Osteocyte (in vitro differentiated cells): Measurements from ENCODE around the gene NT5DC3. TPM values are rescaled to one million over a fixed set of nuclear protein-coding genes. Genes with fewer than 3 reads are reported as not detected.
"Not testable (repeated sequence)": the region's sequence is repeated elsewhere in the genome, so short reads cannot be mapped to it uniquely, and the experiment has no call there.

Experiments used
- DNase-seq: peaks from one replicate; pipeline ENCODE4 v3.0.0; 2021; ENCODE audit warnings: mixed read lengths; ENCODE audit not compliant: unreplicated experiment; ENCODE audit errors: extremely low spot score
- H3K27ac Mint-ChIP-seq: one replicate; pipeline ENCODE4 v1.8.0; 2021; ENCODE audit warnings: mild to moderate bottlenecking, mixed read lengths; ENCODE audit not compliant: unreplicated experiment
- H3K27me3 Mint-ChIP-seq: one replicate; pipeline ENCODE4 v1.8.0; 2021; ENCODE audit warnings: mixed read lengths; ENCODE audit not compliant: unreplicated experiment
- H3K36me3 Mint-ChIP-seq: one replicate; pipeline ENCODE4 v1.8.0; 2021; ENCODE audit warnings: mixed read lengths; ENCODE audit not compliant: unreplicated experiment
- H3K4me1 Mint-ChIP-seq: one replicate; pipeline ENCODE4 v1.8.0; 2021; ENCODE audit warnings: mixed read lengths; ENCODE audit not compliant: unreplicated experiment
- H3K4me3 Mint-ChIP-seq: one replicate; pipeline ENCODE4 v1.8.0; 2021; ENCODE audit warnings: mild to moderate bottlenecking, moderate library complexity, mixed read lengths; ENCODE audit not compliant: unreplicated experiment
- H3K9me3 Mint-ChIP-seq: one replicate; pipeline ENCODE4 v1.8.0; 2021; ENCODE audit warnings: mixed read lengths; ENCODE audit not compliant: unreplicated experiment
- CTCF ChIP-seq: fragments of 200-600 bp; sonication (generic); IDR thresholded peaks from 2 replicates; pipeline ENCODE4 v1.5.0; 2021; ENCODE audit warnings: antibody characterized with exemption, mild to moderate bottlenecking, moderate library complexity
- total RNA-seq: library from RNA; stranded (reverse); gene quantifications from 2 replicates; pipeline ENCODE4 v1.2.1, GENCODE V29; 2021

The NT5DC3 gene
- total RNA-seq, 1 donor from 2014 or later, result 12.5 TPM

GRCh38 chr12:103840462-103840875 lies 565 bp downstream of the NT5DC3 start:
- no peak for TF ChIP-seq CTCF
- H3K36me3 Mint-ChIP-seq, result no peaks in the 10 kb centered on the region
- peak overlapping the region; percentile 81 for H3K4me3 Mint-ChIP-seq
- no peaks in the 10 kb centered on the region for H3K27me3 Mint-ChIP-seq
- H3K4me1 Mint-ChIP-seq, result peaks cover 44% of the 10 kb centered on the region
- no peak for DNase-seq
- H3K9me3 Mint-ChIP-seq, result no peaks in the 10 kb centered on the region
- H3K27ac Mint-ChIP-seq, result no peak overlapping the region

- Mint-ChIP-seq H3K4me3 (peak overlapping the region; percentile 81), H3K27ac (peak overlapping the region; percentile 42), H3K27me3 (no peaks in the 10 kb centered on the region), H3K9me3 (no peaks in the 10 kb centered on the region), H3K4me1 (peaks cover 51% of the 10 kb centered on the region), H3K36me3 (no peaks in the 10 kb centered on the region)
- DNase-seq, result no peak
- TF ChIP-seq CTCF, result no peak
Measured at GRCh38 chr12:103839609-103840461, 1.2 kb downstream of the NT5DC3 start.

GRCh38 chr12:103839103-103839502 lies 1.9 kb downstream of the NT5DC3 start:
- peak overlapping the region; percentile 42 for H3K27ac Mint-ChIP-seq
- peak overlapping the region; percentile 81 for H3K4me3 Mint-ChIP-seq
- no peak for DNase-seq

GRCh38 chr12:103838254-103838914 lies 2.6 kb downstream of the NT5DC3 start:
- no peak for TF ChIP-seq CTCF
- Mint-ChIP-seq H3K4me1 (peaks cover 65% of the 10 kb centered on the region), H3K4me3 (no peak overlapping the region), H3K27ac (peak overlapping the region; percentile 42), H3K9me3 (no peaks in the 10 kb centered on the region), H3K36me3 (no peaks in the 10 kb centered on the region), H3K27me3 (no peaks in the 10 kb centered on the region)
- DNase-seq, result no peak

More at GRCh38 chr12:103839103-103839502, 1.9 kb downstream of the NT5DC3 start:
- TF ChIP-seq CTCF, result no peak
- no peaks in the 10 kb centered on the region for H3K9me3 Mint-ChIP-seq
- H3K4me1 Mint-ChIP-seq, result peaks cover 58% of the 10 kb centered on the region
- no peaks in the 10 kb centered on the region for H3K27me3 Mint-ChIP-seq
- H3K36me3 Mint-ChIP-seq, result no peaks in the 10 kb centered on the region

DNA sequence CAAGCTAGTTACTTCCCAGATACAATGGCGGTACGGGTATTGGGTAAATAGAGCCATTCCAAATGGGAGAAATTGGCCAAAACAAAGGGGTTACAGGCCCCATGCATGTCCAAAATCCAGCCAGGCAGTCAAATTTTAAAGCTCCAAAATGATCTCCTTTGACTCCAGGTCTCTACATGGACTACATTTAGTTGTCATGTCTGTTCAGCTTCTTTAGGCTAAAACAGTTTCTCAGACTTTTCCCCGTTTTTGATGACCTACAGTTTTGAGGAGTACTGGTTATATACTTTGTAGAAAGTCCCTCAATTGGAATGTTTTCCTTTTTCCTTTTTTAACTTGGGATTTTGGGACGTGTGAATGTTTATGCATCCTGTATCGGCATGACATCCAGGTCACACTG lies 4.7 kb downstream of the NT5DC3 start:
- H3K9me3 Mint-ChIP-seq, result no peaks in the 10 kb centered on the region
- H3K4me3 Mint-ChIP-seq, result no peak overlapping the region

DNA sequence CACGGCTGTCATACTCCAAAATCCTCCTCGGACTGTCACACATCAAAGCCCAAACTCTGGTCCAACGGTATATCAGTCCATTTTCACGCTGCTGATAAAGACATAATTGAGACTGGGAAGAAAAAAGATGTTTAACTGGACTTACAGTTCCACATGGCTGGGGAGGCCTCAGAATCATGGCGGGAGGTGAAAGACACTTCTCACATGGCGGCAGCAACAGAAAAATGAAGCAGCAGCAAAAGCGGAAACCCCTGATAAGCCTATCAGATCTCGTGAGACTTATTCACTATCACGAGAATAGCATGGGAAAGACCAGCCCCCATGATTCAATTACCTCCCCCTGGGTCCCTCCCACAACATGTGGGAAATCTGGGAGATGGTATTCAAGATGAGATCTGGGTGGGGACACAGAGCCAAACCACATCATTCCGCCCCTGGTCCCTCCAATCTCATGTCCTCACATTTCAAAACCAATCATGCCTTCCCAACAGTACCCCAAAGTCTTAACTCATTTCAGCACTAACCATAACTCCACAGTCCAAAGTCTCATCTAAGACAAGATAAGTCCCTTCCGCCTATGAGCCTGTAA lies 5.2 kb downstream of the NT5DC3 start:
- H3K4me3 Mint-ChIP-seq, H3K27me3 Mint-ChIP-seq, H3K36me3 Mint-ChIP-seq, DNase-seq, H3K9me3 Mint-ChIP-seq: not testable (repeated sequence)
- H3K4me1 Mint-ChIP-seq, result peaks cover 58% of the 10 kb centered on the region
- H3K27ac Mint-ChIP-seq, result peak overlapping the region; percentile 70

More for the DNA sequence above, 4.7 kb downstream of the NT5DC3 start:
- peaks cover under 1% of the 10 kb centered on the region for H3K36me3 Mint-ChIP-seq
- no peak for DNase-seq
- peaks cover 58% of the 10 kb centered on the region for H3K4me1 Mint-ChIP-seq
- H3K27me3 Mint-ChIP-seq, result no peaks in the 10 kb centered on the region
- TF ChIP-seq CTCF, result no peak
- H3K27ac Mint-ChIP-seq, result no peak overlapping the region
